ENCODE measurements around the gene TRPM2. TPM values are rescaled to one million over a fixed set of nuclear protein-coding genes. Genes with fewer than 3 reads are reported as not detected.
A peak's percentile ranks its signal among the peaks of the same experiment; 100 is the strongest.

TRPM2 gene
- total and polyA plus RNA-seq, 2 of the 13 experiments (the other 11 are each of a cell fraction or from before 2014, with no cell fraction given): 0.07 to 0.20 TPM

DNA sequence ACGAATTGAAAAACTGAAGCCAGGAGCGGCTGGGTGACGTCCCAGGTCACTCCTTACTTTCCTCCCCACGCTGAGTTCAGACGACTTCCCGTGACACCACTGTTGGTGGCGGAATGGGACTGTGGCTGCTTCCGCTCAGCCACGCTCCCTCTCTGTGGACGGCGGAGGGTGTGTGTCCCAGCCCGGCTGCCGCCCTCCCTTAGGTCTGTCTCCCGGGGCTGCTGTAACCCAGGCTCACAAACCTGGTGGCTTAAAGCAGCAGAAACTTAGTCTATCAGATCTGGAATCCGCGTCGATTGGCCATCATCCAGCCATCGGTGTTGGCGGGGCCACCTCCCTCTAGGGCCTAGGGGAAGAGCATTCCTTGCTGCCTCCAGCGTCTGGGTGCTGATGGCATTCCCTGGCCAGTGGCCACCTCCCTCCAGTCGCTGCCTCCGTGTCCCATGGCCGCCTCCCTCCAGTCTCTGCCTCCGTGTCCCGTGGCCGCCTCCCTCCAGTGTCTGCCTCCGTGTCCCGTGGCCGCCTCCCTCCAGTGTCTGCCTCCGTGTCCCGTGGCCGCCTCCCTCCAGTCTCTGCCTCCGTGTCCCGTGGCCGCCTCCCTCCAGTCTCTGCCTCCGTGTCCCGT lies 17.5 kb downstream of the TRPM2 start (continued):
- TF ChIP-seq, protein P1, sequence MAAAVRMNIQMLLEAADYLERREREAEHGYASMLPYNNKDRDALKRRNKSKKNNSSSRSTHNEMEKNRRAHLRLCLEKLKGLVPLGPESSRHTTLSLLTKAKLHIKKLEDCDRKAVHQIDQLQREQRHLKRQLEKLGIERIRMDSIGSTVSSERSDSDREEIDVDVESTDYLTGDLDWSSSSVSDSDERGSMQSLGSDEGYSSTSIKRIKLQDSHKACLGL (CRISPR knock-in tag; IDR thresholded peaks at IDR 0.05): no peak
- TF ChIP-seq ZNF747 (CRISPR knock-in tag; IDR thresholded peaks at IDR 0.05; ENCODE audit: borderline replicate concordance) (no peak), THYN1 (CRISPR knock-in tag; IDR thresholded peaks at IDR 0.05; ENCODE audit: borderline replicate concordance, low read depth) (no peak), NBN (conservative IDR thresholded peaks at IDR 0.05) (no peak), KDM5A (IDR thresholded peaks at IDR 0.05; ENCODE audit: borderline replicate concordance, low read length) (no peak), BRD4 (CRISPR knock-in tag; IDR thresholded peaks at IDR 0.05) (no peak), PHB2 (IDR thresholded peaks at IDR 0.05; ENCODE audit: partially characterized antibody) (no peak), ZNF670 (CRISPR knock-in tag; IDR thresholded peaks at IDR 0.05; ENCODE audit: borderline replicate concordance) (0 out of 2 replicates have a peak, but pooled peaks have one; percentile 37), ZNF552 (CRISPR knock-in tag; IDR thresholded peaks at IDR 0.05; ENCODE audit: borderline replicate concordance) (no peak), ZNF543 (CRISPR knock-in tag; IDR thresholded peaks at IDR 0.05) (no peak), ZNF720 (CRISPR knock-in tag; IDR thresholded peaks at IDR 0.05) (no peak), CAMTA2 (CRISPR knock-in tag; IDR thresholded peaks at IDR 0.05; ENCODE audit: borderline replicate concordance) (no peak), ZBTB38 (CRISPR knock-in tag; IDR thresholded peaks at IDR 0.05) (peak; percentile 80), ZNF749 (CRISPR knock-in tag; IDR thresholded peaks at IDR 0.05; ENCODE audit: borderline replicate concordance) (no peak), ATRX (CRISPR knock-in tag; IDR thresholded peaks at IDR 0.05; ENCODE audit: borderline replicate concordance) (no peak)
- TF ChIP-seq, protein P2, sequence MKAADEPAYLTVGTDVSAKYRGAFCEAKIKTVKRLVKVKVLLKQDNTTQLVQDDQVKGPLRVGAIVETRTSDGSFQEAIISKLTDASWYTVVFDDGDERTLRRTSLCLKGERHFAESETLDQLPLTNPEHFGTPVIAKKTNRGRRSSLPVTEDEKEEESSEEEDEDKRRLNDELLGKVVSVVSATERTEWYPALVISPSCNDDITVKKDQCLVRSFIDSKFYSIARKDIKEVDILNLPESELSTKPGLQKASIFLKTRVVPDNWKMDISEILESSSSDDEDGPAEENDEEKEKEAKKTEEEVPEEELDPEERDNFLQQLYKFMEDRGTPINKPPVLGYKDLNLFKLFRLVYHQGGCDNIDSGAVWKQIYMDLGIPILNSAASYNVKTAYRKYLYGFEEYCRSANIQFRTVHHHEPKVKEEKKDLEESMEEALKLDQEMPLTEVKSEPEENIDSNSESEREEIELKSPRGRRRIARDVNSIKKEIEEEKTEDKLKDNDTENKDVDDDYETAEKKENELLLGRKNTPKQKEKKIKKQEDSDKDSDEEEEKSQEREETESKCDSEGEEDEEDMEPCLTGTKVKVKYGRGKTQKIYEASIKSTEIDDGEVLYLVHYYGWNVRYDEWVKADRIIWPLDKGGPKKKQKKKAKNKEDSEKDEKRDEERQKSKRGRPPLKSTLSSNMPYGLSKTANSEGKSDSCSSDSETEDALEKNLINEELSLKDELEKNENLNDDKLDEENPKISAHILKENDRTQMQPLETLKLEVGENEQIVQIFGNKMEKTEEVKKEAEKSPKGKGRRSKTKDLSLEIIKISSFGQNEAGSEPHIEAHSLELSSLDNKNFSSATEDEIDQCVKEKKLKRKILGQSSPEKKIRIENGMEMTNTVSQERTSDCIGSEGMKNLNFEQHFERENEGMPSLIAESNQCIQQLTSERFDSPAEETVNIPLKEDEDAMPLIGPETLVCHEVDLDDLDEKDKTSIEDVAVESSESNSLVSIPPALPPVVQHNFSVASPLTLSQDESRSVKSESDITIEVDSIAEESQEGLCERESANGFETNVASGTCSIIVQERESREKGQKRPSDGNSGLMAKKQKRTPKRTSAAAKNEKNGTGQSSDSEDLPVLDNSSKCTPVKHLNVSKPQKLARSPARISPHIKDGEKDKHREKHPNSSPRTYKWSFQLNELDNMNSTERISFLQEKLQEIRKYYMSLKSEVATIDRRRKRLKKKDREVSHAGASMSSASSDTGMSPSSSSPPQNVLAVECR (CRISPR knock-in tag; IDR thresholded peaks at IDR 0.05; ENCODE audit: borderline replicate concordance): no peak
- TF ChIP-seq, protein P3, sequence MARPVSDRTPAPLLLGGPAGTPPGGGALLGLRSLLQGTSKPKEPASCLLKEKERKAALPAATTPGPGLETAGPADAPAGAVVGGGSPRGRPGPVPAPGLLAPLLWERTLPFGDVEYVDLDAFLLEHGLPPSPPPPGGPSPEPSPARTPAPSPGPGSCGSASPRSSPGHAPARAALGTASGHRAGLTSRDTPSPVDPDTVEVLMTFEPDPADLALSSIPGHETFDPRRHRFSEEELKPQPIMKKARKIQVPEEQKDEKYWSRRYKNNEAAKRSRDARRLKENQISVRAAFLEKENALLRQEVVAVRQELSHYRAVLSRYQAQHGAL (CRISPR knock-in tag; IDR thresholded peaks at IDR 0.05; ENCODE audit: not compliant biosample characterization): no peak
- TF ChIP-seq, protein P4, sequence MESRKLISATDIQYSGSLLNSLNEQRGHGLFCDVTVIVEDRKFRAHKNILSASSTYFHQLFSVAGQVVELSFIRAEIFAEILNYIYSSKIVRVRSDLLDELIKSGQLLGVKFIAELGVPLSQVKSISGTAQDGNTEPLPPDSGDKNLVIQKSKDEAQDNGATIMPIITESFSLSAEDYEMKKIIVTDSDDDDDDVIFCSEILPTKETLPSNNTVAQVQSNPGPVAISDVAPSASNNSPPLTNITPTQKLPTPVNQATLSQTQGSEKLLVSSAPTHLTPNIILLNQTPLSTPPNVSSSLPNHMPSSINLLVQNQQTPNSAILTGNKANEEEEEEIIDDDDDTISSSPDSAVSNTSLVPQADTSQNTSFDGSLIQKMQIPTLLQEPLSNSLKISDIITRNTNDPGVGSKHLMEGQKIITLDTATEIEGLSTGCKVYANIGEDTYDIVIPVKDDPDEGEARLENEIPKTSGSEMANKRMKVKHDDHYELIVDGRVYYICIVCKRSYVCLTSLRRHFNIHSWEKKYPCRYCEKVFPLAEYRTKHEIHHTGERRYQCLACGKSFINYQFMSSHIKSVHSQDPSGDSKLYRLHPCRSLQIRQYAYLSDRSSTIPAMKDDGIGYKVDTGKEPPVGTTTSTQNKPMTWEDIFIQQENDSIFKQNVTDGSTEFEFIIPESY (CRISPR knock-in tag; IDR thresholded peaks at IDR 0.05): peak; percentile 98
- TF ChIP-seq, protein P5, sequence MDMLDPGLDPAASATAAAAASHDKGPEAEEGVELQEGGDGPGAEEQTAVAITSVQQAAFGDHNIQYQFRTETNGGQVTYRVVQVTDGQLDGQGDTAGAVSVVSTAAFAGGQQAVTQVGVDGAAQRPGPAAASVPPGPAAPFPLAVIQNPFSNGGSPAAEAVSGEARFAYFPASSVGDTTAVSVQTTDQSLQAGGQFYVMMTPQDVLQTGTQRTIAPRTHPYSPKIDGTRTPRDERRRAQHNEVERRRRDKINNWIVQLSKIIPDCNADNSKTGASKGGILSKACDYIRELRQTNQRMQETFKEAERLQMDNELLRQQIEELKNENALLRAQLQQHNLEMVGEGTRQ (IDR thresholded peaks at IDR 0.05; ENCODE audit: low read depth, low read length): no peak
- TF ChIP-seq, protein P5 (CRISPR knock-in tag; IDR thresholded peaks at IDR 0.05; ENCODE audit: borderline replicate concordance): no peak

Data from HepG2 (cell line).